Endothelial cell (in vitro differentiated cells): Measurements from ENCODE around the gene KCNQ1. TPM values are rescaled to one million over a fixed set of nuclear protein-coding genes. Genes with fewer than 3 reads are reported as not detected.
"Not testable (repeated sequence)": the region's sequence is repeated elsewhere in the genome, so short reads cannot be mapped to it uniquely, and the experiment has no call there.

Experiments used
- DNase-seq: peaks from one replicate; pipeline ENCODE4 v3.0.0; 2021; ENCODE audit warnings: low spot score
- H3K27ac Mint-ChIP-seq: one replicate; pipeline ENCODE4 v1.8.0; 2021; ENCODE audit warnings: mixed read lengths, inconsistent platforms; ENCODE audit not compliant: unreplicated experiment
- H3K27me3 Mint-ChIP-seq: one replicate; pipeline ENCODE4 v1.8.0; 2021; ENCODE audit warnings: mild to moderate bottlenecking, moderate library complexity, mixed read lengths, inconsistent platforms; ENCODE audit not compliant: unreplicated experiment
- H3K36me3 Mint-ChIP-seq: one replicate; pipeline ENCODE4 v1.8.0; 2021; ENCODE audit warnings: mild to moderate bottlenecking, low read depth, mixed read lengths, inconsistent platforms; ENCODE audit not compliant: unreplicated experiment
- H3K4me1 Mint-ChIP-seq: one replicate; pipeline ENCODE4 v1.8.0; 2021; ENCODE audit warnings: mild to moderate bottlenecking, mixed read lengths, inconsistent platforms; ENCODE audit not compliant: unreplicated experiment
- H3K4me3 Mint-ChIP-seq: one replicate; pipeline ENCODE4 v1.8.0; 2021; ENCODE audit warnings: mild to moderate bottlenecking, mixed read lengths, inconsistent platforms; ENCODE audit not compliant: unreplicated experiment
- H3K9me3 Mint-ChIP-seq: one replicate; pipeline ENCODE4 v1.8.0; 2021; ENCODE audit warnings: mixed read lengths, inconsistent platforms; ENCODE audit not compliant: unreplicated experiment
- total RNA-seq: library from RNA; stranded (reverse); fragmentation: NEBNext Ultra II Directional; extraction: Animal tissue kit (Norgen Biotek cat#: 25700); gene quantifications from one replicate; pipeline ENCODE4 v1.2.1, GENCODE V29; 2021; ENCODE audit not compliant: unreplicated experiment
- TF ChIP-seq, protein P1 (sequence below): fragments of 200-600 bp; sonication (generic); IDR thresholded peaks from one replicate; pipeline ENCODE4 v1.5.0; 2021; ENCODE audit warnings: antibody characterized with exemption; ENCODE audit not compliant: unreplicated experiment

KCNQ1 gene
- total RNA-seq, 1 donor from 2014 or later, result 35.3 TPM

DNA sequence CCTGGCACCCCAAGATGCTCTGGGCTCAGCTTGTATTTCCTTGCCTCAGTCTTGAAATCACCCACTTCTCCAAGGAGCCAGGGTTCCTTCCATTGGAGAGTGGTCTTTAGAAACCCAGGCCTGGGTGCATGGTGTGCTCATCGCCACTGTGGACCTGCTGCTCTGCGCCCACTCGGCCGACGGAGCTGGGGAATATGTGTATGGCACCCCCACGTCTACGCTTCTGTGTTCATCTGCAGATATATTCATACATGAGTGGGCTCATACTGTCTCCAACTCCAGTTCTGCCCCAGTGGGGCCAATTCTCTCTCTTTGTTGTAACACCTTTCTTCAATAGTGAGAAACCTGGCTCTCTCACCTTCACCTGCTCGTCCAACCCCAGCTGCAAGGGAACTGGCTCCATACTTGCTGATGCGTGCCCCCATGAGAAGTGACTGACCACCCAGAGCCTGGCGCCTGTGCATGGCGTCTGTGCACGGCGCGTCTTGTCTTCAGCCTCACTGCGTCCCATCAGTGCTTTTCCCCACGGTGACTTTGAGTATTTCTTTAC lies 39.8 kb downstream of the KCNQ1 start:
- Mint-ChIP-seq H3K4me1 (no peaks in the 10 kb centered on the region), H3K9me3 (no peaks in the 10 kb centered on the region), H3K36me3 (peaks cover 36% of the 10 kb centered on the region), H3K27ac (no peak overlapping the region), H3K4me3 (no peak overlapping the region), H3K27me3 (peaks cover 6% of the 10 kb centered on the region)
- no peak for DNase-seq
- TF ChIP-seq, protein P1, sequence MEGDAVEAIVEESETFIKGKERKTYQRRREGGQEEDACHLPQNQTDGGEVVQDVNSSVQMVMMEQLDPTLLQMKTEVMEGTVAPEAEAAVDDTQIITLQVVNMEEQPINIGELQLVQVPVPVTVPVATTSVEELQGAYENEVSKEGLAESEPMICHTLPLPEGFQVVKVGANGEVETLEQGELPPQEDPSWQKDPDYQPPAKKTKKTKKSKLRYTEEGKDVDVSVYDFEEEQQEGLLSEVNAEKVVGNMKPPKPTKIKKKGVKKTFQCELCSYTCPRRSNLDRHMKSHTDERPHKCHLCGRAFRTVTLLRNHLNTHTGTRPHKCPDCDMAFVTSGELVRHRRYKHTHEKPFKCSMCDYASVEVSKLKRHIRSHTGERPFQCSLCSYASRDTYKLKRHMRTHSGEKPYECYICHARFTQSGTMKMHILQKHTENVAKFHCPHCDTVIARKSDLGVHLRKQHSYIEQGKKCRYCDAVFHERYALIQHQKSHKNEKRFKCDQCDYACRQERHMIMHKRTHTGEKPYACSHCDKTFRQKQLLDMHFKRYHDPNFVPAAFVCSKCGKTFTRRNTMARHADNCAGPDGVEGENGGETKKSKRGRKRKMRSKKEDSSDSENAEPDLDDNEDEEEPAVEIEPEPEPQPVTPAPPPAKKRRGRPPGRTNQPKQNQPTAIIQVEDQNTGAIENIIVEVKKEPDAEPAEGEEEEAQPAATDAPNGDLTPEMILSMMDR, result no peak

DNA sequence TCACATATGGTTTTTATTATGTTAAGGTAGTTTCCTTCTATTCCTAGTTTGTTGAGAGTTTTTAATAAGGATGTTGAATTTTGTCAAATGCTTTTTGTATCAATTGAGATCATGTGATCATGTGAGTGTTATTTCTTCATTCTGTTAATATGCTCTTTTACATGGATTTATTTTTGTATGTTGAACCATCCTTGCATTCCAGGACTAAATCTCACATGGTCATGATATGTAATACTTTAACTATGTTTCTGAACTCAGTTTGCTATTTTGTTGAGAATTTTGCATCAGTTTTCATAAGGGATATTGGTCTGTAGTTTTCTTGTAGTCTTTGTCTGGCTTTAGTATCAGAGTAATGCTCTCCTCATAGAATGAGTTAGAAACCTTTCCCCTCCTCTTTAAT lies 43.2 kb downstream of the KCNQ1 start:
- Mint-ChIP-seq H3K9me3 (no peaks in the 10 kb centered on the region), H3K36me3 (peaks cover 14% of the 10 kb centered on the region), H3K4me3 (no peak overlapping the region), H3K4me1 (no peaks in the 10 kb centered on the region), H3K27me3 (peaks cover 4% of the 10 kb centered on the region), H3K27ac (no peak overlapping the region)
- TF ChIP-seq, protein P1, result no peak
- DNase-seq, result no peak

DNA sequence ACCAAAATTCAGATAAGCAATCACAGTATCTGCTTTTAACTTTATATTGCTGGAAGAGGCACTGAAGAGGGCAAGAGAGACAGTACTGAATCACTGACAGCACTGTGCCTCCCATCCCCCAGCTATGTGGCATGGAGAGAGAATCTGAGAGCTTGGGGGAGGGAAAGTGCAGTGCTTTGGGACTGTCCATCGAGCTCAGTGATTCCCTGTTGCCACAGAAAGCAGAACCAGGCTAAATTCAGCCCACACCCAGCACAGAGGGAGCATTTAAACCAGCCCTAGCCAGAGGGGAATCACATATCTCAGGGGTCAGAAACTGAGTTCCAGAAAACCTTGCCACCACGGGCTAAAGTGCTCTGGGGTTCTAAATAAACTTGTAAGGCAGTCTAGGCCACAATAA lies 44.3 kb downstream of the KCNQ1 start:
- Mint-ChIP-seq H3K36me3 (peaks cover 10% of the 10 kb centered on the region), H3K9me3 (no peaks in the 10 kb centered on the region), H3K4me1 (no peaks in the 10 kb centered on the region), H3K27ac (no peak overlapping the region), H3K27me3 (peaks cover 4% of the 10 kb centered on the region), H3K4me3 (no peak overlapping the region)
- DNase-seq, result no peak
- TF ChIP-seq, protein P1, result no peak

DNA sequence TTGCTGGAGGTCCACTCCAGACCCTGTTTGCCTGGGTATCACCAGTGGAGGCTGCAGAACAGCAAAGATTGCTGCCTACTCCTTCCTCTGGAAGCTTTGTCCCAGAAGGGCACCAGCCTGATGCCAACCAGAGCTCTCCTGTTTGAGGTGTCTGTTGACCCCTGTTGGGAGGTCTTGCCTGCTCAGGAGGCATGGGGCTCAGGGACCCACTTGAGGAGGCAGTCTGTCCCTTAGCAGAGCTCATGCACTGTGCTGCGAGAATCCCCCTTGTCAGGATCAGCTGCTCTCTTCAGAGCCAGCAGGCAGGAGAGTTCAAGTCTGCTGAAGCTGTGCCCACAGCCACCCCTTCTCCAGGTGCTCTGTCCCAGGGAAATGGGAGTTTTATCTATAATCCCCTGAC lies 53.1 kb downstream of the KCNQ1 start:
- not testable (repeated sequence) for H3K4me3 Mint-ChIP-seq, H3K27ac Mint-ChIP-seq, H3K36me3 Mint-ChIP-seq, H3K4me1 Mint-ChIP-seq, DNase-seq, H3K27me3 Mint-ChIP-seq, H3K9me3 Mint-ChIP-seq

DNA sequence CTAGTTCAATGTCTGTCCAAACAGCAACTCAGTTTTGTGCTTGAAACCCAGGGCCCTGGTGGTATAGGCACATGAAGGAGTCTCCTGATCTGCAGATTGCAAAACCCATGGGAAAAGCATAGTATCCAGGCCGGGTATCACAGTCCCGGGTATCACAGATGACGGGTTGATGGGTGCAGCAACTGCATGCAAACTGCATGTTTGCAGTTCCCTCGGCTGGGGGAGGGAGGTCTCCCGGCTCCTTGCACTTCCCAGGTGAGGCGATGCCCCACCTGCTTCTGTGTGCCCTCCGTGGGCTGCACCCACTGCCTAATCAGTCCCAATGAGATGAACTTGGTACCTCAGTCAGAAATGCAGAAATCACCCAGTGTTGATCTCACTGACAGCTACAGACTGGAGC lies 53.9 kb downstream of the KCNQ1 start:
- no peak overlapping the region for H3K27ac Mint-ChIP-seq
- no peaks in the 10 kb centered on the region for H3K9me3 Mint-ChIP-seq
- H3K36me3 Mint-ChIP-seq, result no peaks in the 10 kb centered on the region
- no peak for DNase-seq
- H3K4me3 Mint-ChIP-seq, result no peak overlapping the region
- H3K27me3 Mint-ChIP-seq, result peaks cover 3% of the 10 kb centered on the region
- peaks cover 3% of the 10 kb centered on the region for H3K4me1 Mint-ChIP-seq
- TF ChIP-seq, protein P1, result no peak
